ENCODE data around the gene CADM4.
A peak's percentile ranks its signal among the peaks of the same experiment; 100 is the strongest.
"Not testable (repeated sequence)": the region's sequence is repeated elsewhere in the genome, so short reads cannot be mapped to it uniquely, and the experiment has no call there.

Gene CADM4, protein sequence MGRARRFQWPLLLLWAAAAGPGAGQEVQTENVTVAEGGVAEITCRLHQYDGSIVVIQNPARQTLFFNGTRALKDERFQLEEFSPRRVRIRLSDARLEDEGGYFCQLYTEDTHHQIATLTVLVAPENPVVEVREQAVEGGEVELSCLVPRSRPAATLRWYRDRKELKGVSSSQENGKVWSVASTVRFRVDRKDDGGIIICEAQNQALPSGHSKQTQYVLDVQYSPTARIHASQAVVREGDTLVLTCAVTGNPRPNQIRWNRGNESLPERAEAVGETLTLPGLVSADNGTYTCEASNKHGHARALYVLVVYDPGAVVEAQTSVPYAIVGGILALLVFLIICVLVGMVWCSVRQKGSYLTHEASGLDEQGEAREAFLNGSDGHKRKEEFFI

DNA sequence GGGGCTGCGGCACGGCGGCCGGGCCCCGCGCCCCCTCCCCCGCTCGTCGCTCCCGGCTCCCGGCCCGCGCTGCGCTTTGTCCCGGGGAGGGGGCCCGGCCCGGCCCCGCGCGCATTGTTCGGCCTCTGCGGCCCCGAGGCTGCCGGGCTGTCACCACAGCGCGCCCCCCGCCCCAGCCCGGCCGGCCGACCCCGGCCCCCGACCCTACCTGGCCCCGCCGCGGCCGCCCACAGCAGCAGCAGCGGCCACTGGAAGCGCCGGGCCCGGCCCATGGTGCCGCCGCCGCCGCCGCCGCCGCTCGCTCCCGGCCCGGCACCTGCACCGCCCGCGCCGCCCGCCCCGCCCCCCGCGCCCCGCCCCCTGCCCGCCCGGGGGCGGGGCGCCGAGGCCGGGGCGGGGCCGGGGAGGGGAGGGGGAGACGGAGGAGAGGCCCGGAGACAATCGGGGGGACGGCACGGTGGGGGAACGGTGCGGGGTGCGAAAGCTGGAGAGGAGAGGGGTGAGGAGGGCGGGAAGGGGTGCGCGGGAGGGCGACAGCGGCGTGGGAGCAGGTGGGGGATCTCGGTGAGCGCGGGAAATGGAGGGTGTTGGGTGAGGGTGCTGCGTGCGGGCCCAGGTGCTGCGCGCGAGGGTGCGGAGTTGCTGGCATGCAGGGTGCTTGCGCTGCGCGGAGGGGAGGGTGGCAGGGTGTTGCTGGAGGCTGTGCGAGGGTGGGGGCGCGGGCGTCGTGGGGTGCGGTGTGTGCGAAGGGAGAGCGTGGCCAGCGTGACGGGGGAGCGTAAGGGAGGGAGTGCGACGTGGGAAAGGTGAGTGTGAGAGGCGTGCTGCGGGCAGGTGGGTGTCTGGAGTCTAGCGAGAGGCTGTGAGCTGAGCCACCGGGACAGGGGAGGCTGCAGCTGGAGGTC is at the start of gene CADM4:
Gene CADM4 (minus strand): TSS at position 332 of the 905 bp plus-strand sequence. CDS start 60 bp downstream, at position 272.
- DNase-seq: peak; percentile 46

DNA sequence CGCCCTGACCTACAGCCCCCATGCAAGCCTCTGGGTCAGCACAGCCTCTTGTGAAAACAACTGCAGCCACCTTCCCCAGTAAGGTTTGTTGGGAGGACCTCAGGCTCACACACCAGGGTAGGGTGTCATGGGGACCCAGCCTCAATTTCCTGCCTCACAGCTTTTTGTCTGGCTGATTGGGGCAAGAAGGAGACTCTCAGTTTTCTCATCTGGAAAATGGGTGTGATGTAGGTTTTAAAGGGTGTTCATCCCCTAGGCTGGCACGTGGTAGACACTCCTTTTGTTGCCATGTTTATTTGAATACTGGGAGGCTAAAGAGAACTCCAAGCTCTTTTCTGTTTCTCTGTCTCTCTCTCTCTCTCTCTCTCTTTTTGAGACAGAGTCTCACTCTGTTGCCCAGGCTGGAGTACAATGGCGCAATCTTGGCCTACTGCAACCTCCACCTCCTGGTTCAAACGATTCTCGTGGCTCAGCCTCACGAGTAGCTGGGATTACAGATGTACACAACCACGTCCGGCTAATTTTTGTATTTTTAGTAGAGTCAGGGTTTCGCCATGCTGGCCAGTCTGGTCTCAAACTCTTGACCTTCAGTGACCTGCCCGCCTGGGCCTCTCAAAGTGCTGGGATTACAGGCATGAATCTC is 48.5 kb upstream of the CADM4 start:
- DNase-seq: no peak

DNA sequence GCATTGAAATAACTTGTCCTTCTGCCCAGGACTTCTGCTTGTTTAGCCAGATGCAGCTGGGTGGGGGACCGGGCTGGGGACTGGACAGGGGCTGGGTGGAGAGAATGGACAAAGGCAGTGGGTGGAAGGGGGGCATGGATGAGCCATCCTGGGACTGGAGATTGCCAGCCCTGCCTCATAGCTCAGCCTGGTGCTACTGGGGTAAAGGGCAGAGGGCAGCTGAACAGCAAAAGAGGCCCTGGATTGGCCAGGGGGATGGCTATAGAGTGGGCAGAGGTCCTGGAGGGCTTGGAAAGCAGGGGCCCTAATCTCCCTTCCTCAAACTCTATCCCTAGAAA is 48.0 kb upstream of the CADM4 start:
- DNase-seq: no peak

DNA sequence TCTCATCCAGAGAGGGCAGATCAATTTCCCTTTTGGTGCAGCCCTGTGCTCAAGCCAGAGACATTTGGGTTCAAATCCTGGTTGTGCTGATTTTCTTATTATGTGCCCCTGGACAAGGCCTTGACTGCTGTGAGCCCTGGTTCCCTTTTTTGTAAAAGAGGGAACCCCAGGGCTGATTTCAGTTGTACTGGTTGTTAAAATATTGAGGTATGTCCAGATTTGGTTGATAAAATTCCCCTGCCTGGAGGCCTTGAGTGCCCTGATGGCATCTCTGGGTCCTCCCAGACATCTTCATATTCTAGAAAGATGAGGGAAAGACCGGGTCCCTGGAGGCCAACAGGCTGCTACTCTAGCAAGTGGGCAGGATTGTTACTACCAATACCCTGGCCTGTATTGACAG is 44.7 kb upstream of the CADM4 start:
- no peak for DNase-seq

DNA sequence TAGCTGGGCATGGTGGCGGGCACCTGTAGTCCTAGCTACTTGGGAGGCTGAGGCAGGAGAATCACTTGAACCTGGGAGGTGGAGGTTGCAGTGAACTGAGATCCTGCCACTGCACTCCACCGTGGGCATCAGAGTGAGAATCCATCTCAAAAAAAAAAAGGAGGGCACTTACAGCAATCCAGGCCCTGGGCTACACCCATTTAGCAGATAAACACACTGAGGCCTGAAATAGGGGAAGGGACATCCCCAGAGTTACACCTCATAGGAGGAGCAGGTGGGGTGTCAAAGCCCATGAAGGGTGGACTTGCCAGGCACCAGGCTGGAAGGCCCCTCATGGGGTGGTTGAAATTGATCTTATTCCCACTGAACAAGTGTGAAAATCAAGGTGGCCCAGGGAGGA is 44.3 kb upstream of the CADM4 start:
- no peak for DNase-seq

DNA sequence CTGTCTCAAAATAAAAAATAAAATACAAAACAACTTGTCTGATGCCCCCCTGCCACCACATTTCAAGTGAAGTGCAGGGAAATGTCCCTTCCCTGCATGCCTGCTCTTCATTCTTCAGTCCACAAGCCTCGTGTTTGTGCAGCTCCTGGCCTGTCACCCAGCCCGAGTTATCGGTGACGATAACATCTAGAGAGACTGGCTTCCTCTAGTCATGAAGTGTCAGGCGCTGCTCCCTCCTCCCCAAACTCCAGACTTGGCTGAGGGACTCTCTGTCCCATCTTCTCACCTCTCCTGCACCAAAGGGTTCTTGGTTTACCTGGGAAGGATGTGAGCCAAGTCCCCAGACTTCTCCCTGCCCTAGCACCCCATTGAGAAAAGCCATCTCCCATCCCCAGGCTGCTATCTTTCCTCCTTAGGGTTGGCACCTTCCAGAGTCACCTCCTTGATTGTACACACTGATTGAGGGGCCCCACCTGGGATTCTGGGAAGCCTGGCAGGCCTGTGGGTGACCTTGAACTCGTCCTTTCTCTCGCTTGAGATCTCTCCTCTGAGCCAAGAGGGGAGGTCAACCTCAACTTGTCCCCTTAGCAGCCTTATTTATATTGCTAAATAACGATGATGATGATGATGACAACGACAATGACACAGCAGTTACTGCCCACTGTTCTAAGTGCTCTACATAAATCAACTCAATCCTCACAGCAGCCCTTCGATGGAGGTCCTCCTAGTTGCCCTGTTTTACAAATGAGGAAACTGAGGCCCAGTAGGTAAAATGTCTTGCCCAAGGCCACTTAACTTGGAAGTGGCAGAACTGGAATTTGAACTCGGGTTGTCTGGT is 43.4 kb upstream of the CADM4 start:
- no peak for DNase-seq

DNA sequence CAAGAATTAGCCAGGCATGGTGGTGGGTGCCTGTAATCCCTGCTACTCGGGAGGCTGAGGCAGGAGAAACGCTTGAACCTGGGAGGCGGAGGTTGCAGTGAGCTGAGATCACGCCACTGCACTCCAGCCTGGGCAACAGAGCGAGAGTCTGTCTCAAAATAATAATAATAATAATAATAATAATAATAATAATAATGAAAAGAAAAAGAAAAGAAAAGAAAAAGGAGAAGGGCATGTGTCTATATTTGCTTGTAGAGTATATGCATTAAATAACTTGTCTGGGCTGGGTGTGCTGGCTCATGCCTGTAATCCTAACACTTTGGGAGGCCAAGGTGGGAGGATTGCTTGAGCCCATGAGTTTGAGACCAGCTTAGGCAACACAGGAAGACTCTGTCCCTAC is 42.6 kb upstream of the CADM4 start:
- DNase-seq: not testable (repeated sequence)

DNA sequence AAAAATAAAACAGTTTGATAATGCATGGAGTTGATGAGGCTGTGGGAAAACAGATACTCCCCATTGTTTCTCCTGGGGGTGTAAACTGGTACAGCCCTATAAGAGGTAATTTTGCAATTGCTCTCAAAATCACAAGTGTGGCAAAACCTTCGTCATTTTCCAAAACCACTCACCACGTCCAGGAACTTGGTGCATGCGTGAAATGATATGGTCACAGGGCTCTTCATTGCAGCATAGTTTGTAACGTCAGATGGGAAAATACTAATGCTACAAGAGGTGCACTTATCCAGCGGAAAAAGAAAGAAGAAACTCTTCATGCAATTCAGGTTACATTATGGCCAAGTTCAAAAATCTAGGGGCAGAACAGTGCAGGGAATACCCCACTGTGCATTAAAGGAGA is 42.2 kb upstream of the CADM4 start:
- DNase-seq: no peak

DNA sequence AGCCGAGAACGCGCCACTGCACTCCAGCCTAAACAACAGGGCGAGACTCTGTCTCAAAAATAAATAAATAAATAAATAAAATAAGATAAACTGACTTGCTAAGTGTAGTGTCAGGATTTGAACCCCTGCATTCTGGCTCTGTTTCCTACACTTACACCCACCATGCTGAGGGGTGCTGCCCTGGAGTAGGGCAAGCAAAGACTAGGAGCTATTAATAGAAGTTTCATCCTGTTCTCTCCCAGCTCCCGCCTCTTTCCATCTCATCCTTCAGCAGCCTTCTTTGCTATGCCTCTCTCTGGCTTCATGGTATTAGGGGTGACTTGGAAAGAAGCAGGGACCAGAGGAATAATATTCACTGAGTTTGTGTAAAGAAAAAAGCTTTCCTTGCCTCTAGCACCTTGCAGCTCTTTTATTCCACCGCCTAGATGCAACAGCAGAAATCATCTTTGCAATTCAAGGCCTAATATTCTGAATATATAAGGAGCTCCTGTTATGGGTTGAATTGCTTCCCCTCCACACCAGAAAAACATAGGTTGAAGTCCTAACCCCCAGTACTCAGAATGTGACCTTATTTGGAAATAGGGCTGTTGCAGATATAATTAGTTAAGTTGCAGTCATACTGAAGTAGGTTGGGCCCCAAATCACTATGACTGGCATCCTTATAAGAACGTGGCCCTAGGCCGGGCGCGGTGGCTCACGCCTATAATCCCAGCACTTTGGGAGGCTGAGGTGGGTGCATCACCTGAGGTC is 39.0 kb upstream of the CADM4 start:
- no peak for DNase-seq

DNA sequence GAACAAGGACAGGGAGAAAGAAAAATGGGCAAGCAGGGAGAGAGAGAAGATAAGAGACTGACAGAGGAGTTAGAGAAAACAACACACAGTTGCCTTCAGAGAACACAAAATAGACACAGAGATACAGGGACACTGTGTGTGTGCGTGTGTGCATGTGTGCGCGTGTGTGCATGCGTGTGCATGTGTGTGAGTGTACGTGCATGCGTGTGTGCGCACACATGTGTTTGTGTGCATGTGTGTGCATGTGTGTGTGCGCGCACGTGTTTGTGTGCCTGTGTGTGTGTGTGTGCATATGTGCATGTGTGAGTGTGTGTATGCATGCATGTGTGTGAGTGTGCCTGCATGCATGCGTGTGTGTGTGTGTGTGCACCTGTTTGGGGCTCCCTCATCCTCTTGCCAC is 36.3 kb upstream of the CADM4 start:
- DNase-seq: no peak

DNA sequence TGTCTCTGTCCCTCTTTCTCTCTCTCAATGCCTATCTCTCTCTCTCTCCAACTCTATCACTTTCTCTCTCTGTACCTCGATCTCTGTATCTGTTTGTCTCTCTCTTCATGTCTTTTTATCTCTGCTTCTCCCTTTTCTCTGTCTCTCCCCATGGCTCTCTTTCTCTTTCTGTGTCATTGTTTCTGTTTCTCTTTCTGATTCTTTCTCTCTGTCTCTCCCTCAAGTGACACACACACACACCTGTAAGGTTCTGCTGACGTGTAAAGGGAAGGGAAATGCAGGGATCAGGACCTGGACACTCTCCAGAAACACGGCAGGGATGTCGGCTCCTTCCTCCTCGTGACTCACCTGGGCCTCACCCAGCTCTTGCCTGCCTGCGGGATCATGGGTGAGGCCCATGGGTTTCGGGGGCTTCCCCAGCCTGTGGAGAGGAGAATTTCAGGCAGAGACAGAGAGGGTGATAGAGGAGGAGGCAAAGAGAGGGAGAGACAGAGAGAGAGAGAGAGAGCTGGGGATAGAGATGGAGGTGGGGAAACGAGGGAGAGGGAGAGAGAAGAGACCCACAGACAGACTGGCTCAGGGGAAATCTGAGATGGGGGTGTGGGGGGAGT is 35.7 kb upstream of the CADM4 start:
- no peak for DNase-seq

DNA sequence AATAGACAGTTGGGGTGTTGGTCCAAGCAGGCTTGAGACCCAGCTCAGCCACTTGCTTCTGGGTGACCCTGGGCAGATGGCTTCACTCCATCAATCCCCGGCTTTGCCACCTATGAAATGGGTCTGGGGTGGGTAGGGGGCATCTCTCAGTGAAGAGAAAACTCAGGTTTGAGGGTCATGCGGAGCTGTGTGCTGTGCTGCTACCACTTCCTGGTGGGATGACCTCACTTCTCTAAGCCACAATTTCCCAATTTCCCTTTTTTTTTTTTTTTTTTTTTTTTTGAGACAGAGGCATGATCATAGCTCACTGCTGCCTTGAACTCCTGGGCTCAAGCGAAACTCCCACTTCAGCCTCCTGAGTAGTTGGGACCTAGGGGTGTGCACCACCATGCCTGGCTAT is 34.9 kb upstream of the CADM4 start:
- no peak for DNase-seq

DNA sequence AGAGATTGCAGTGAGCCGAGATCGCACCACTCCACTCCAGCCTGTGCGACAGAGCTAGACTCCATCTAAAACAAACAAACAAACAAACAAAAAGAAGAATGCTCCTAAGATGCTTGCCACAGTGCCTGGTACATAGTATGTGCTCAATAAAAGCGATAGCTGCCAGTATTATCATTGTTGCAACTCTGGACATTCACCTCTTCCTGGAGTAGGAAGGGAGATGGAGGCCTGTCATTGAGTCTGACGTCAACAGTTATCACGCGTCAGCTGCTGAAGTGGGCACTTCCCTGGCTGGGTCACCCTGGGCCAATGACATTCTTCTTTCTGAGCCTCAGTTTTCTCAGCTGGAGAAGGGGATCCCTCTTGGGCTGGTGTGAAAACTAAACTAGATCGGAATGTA is 34.5 kb upstream of the CADM4 start:
- peak; percentile 28 for DNase-seq

DNA sequence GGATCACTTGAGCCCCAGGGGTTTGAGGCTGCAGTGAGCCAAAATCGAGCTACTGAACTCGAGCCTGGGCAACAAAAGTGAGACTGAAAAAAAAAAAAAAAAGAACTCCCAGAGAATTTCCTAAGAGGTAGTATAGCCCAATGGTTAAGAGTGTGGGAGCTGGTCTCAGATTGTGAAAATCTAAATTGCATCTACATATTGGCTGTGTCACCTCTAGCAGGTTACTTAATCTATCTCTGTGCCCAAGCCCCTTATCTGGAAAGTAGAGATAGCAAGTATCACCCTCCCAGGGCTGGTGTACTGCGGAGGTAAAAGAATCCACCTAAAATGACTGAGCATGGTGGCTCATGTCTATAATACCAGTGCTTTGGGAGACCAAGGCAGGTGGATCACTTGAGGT is 34.0 kb upstream of the CADM4 start:
- no peak for DNase-seq

DNA sequence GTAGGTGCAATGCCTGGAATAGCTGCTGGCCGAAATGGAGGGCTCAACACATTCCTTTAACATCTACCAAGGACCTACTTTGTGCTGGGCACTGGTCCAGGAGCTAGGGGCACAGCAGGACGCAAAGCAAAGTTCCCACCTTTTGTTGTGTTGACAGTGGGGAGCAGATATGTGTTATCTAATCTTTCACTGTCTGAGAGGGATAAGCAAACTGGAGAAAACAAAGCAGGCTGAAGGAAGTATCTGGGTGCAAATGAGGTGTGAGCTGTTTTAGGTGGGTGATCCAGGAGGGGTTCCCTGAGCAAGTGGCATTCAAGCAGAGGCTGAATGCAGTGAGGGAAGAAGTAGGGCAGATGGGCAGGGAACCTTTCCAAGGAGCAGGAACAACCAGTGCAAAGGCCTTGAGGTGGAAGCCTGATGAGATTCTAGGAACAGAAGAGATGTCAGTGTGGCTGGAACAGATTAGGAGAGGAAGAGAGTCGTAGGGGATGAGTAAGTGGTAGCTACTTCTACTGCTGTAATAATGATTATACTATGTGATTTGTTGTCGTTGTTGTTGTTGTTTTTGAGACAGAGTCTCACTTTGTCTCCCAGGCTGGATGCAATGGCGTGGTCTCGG is 32.5 kb upstream of the CADM4 start:
- no peak for DNase-seq

DNA sequence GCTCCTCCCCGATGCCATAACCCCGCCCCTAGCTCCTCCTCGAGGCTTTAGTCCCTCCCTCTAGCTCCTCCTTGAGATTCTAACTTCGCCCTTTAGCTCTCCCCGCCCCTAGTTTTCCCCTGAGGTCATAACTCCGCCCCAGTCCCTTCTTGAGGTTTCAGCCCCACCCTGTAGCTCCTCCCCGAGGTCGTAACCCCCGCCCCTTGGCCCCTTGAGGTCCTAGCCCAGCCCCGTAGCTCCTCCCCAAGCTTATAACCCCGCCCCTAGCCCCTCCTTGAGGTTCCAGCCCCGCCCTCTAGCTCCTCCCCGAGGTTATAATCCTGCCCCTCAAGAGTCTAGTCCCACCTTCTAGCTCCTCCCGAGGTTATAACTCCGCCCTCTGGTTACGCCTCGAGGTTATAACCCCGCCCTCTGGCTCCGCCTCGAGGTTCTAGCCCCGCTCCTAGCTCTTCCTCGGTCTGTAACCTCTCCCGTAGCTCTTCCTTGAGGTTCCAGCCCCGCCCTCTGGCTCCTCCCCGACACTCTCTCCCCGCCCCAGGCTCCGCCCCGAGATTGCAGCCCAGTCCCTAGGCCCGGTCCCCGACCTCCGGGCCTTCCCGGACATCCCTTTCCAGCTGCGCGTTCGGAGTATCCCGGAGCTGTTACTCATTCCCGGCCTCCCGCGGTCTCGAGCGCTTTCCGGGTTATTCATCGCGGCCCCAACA is 28.9 kb upstream of the CADM4 start:
- peak; percentile 99 for DNase-seq

DNA sequence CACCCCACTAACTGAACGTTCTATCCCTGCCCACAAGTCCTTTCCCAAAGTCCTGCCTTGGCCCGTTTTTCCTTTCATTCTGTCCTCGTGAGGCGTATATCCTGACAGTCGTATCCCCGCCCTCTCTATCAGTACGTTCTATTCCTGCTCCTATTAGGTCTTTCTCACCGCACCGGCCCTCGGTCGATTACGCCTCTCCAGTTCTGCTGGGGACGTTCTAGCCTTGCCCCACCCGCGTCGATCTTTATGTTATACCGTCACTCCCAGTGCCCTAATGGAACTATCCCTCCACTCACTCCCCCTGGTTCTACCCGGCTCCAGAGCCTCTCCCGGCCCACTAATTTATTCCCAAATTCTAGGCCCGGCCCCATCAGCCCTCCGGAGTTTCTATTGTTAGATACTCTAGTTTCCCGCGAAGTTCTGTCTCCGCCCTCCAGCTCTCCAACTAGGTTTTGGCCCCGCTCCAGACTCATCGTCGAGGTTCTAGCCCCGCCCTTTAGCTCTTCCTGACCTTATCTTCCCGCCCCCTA is 28.3 kb upstream of the CADM4 start:
- no peak for DNase-seq

DNA sequence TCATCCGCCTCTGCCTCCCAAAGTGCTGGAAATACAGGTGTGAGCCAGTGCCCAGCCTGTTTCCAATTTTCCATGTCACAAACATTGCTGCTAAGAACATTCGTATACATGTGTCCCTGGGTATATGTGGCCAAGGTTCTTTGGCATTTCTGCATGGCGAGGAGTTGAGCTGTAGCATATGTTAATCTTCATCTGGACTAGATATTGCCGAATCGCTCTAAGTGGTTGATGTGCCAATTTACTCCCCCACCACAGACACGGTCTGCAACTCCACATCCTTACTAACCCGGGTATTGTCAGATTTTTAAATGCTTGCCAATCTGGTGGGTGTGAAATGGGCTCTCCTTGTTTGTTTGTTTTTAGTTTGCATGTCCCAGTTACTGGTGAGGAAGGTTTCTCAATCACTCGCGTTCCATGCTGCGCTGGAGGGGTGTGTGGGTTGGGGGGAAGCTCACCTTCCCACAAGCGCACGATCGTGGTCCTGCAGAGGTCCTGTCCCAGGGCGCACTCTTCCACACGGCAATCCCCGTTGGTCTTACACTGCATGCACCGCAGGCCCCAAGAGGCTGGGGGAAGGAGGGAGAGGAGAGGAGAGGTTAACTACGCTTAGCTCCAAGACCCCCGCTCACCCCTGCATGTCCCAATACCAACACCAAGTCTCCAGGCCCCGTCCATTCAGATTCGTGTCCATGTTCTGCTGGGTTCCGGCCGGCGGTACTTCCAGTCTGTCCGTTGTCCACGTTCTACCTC is 27.7 kb upstream of the CADM4 start:
- no peak for DNase-seq

DNA sequence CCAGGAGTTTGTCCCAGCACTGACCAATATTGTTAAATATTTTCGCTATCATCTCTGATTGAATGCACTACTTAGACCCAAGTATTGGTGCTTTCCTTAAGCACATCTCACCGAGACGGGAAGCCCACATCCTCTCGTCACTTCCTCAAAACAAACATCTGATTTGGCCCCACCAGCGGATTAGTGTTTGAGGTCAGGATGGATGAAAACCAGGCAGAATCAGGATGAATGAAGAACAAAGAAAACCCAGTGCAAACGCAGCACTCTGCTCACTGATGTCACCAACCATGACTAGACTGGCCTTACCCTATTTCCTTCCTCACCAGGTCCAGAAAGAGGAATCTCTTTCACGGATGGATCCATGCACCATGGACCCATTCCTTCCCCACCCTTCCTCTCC is 24.4 kb upstream of the CADM4 start:
- no peak for DNase-seq
